Ammon's horn (tissue), 1 donor: Measurements from ENCODE around the gene KCNE2.

Source experiments
- DNase-seq: peaks from one replicate; pipeline ENCODE4 v3.0.0-alpha.2; 2016; ENCODE audit warnings: low spot score

The KCNE2 gene, protein sequence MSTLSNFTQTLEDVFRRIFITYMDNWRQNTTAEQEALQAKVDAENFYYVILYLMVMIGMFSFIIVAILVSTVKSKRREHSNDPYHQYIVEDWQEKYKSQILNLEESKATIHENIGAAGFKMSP

GRCh38 chr21:34363733-34364132 is at the start of gene KCNE2:
Gene KCNE2 (plus strand): TSS chr21:34364006. CDS start chr21:34370479, 6,473 bp downstream.
- no peak for DNase-seq

DNA sequence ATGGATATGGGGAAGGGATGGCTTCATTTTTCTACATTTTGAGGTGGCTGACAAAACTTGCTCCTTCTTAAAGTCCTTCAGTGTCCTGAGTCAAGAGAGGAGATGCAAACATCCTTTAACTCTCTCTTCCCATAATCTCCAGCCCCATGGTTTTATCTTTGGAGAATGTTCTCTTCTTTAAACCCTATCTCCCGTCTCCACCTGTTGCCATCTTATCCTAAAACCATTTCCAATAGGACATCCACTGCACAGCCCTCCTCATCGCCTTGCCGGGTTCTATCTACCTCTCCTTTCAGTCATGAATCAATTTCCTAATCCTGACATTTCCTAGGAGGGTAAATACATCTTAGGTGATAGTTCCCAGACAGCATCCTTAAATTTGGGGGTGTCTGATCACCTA is 44.2 kb upstream of the KCNE2 start:
- DNase-seq: no peak

- no peak for DNase-seq
Measured at GRCh38 chr21:34320011-34320410, 43.8 kb upstream of the KCNE2 start.

GRCh38 chr21:34330055-34330454 is 33.8 kb upstream of the KCNE2 start:
- no peak for DNase-seq

DNA sequence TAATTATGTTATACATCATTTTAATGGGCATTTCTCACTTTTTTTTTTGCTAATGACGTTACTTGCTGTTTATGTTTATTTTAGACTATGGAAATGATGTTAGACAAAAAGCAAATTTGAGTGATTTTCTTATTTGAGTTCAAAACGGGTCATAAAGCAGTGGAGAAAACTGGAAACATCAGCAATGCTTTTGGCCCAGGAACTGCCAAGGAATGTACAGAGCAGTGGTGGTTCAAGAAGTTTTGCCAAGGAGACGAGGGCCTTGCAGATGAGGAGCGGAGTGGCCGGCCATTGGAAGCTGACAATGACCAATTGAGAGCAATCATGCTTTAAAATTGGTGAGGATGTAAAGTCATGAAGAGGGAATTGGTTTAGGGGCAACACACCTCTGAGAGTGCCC is 32.1 kb upstream of the KCNE2 start:
- no peak for DNase-seq

GRCh38 chr21:34332347-34332746 is 31.5 kb upstream of the KCNE2 start:
- DNase-seq: no peak

DNA sequence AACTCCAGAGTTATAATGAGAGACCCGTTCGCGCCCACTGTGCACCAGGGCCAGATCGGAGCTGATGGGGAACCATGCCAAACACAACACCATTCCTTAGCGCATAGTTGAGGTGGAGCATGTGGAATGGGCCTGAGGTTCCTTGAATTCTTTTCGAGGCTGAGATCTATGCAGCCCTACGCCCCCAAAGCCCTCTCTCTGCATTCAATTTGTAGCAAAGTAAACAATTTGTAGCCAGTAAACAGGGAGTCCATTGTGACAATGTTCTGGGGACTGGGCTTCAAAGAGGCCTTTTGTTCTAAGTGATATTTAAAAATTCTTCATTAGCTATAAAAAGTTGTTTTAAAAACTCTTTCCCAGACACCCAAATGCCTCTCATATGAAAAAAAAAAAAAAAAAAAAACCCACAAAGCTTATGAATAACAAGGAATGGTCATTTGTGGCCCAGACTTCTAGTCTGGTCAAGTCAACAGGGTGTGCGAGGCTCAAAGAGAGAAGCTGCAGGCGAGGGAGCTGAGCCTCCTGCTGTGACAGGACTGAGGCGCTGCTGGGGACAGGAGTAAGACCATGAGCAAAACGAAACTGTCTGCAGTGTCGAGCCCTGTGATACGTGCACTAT is 30.6 kb upstream of the KCNE2 start:
- peak; percentile 24 for DNase-seq

GRCh38 chr21:34335316-34335715 is 28.5 kb upstream of the KCNE2 start:
- DNase-seq: peak; percentile 35

- no peak for DNase-seq
Measured at GRCh38 chr21:34336245-34336644, 27.6 kb upstream of the KCNE2 start.

DNA sequence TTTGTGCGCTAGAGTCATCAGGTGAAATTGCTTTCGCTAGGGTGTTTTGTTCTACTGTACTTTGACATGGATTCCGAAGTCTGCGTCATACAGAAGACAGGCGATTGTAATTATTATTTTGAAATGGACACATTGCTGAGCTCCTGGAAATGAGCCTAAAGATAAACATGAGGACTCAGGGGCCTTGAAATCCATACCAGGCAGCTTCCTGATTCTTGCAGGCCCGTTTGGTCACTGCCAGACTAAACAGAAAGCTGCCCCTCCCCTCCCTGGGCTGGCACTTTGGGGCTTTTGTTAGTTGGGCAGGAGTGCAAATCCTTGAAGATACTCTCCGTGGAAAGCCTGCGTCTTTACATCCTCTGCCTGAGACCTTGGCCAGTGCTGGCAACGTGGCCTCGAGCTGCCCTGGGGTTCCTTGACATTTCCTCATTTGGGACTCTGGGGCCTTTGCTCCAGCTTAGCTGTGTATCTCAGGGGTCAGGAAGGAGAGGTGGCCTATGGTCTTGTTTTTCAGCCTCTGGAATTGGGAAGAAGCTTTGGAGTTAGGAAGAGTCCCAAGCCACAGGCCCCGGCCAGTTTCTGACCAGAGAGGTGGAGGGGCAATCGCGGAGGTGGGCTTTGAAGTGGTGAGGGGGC is 26.9 kb upstream of the KCNE2 start:
- no peak for DNase-seq

GRCh38 chr21:34337741-34338140 is 26.1 kb upstream of the KCNE2 start:
- no peak for DNase-seq

DNA sequence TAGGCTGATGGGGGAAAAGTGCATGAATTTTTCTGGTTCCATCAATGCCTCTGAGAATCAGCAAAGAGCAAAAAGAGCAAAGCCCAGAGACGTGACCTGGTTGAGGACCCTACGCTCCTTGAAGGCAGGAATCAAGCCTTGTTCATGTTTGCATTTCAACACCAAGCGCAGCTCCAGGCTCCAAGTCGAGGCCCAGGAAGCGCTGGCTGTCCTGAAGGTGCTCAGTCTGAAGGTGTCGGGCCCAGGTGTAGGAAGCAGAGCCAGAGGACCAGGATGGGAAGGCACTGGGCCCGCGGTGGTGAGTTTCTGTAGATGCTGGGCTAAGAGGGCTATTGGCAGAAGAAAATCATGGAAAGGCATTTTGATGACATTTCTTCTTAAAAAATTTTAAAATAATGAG is 25.6 kb upstream of the KCNE2 start:
- no peak for DNase-seq

GRCh38 chr21:34340061-34340460 is 23.7 kb upstream of the KCNE2 start:
- no peak for DNase-seq

GRCh38 chr21:34342476-34342875 is 21.3 kb upstream of the KCNE2 start:
- no peak for DNase-seq

GRCh38 chr21:34343347-34343746 is 20.5 kb upstream of the KCNE2 start:
- DNase-seq: no peak

DNA sequence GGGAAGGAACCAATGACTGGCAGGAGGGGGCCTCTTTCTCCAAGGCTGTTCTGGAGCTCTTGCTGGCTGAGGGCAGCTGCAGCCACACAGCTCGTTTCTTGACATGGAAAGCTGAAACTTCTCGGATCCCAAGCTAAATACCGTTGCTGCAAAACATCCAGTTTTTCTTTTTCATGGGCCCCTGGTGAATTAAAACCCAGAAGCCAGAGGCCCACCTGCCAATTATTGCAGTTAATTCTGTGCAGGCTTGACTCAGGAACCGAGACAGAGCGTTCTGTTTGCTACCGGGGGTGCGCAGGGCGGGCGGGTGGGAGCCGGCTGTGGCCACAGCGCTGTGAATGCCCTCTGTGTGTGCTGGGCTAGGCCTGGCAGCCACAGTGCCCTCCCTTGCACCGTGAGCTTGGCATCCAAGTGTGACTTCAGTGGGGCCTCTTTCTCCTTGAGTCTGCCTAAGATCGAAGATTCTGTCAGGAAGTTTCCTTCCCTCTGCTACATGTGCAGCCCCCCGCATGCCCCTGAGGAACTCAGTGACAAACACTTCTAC is 19.9 kb upstream of the KCNE2 start:
- DNase-seq: peak; percentile 86

DNA sequence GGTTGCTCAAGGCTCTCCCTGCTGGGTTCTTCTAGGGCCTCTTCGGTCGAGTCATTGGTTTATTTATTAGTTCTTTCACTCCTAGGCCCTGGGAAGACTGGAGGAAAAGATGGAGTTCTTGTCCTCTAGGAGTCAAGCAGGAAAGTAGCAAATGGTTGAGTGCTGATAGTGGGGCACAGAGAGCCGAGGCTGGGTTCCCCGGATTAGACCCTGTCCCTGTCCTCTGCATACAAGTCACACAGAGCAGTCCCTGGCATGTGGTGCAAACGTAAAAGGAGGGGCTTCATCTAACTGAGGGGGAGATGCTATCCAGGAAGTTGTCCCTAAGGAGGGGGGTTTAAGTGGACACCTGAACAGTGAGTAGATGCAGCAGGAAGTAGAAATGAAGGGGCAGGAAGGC is 19.2 kb upstream of the KCNE2 start:
- no peak for DNase-seq

GRCh38 chr21:34345091-34345871 is 18.5 kb upstream of the KCNE2 start:
- DNase-seq: no peak

- DNase-seq: no peak
Measured at GRCh38 chr21:34345892-34346291, 17.9 kb upstream of the KCNE2 start.

DNA sequence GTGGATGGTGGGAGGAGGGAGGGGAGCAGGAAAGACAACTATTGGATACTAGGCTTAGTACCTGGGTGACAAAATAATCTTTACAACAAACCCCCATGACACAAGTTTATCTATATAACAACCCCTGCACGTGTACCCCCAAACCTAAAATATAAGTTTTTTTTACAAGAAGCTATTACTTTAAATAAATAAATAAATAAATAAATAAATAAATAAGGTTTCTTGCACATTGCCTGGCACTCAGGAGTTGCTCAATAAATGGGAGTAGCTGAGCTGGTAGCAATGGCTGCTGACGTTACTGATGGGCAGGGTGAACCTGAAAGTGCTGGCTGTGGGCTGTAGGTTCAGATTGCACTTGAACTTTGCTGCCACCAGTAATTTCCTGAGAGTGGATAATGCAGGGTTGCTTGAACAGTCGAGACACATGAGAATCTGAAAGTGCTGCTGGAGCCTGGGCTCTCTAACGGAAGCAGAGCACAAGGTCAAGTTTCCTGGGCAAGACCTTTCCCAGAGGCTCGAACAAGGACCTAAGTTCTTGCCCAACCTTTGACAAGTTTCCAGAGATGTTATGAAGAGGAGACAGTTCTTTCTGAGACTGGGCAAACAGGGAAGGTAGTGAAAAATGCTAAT is 14.8 kb upstream of the KCNE2 start:
- DNase-seq: no peak

DNA sequence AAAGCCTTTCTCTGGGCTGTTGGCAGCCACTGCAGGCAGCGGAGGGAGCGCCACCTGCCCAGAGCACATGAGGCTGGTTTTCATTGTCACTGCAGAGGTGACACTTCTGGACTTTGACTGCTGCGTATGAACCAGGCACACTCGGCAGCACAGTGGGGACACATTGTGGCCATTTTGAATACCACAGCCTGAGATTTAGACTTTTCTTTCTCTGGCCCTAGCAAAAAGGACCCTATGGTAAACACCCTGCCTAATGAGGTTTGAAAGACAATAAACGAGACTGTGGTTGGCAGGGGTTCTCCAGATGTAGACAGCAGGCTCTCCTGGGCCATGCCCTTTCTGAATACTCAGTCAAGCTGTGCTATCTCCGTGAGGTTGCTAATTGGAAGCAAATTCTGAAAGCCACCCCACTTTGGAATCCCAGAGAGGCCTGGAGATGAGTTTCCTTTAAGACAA is 12.0 kb upstream of the KCNE2 start:
- DNase-seq: peak; percentile 83

- DNase-seq: no peak
Measured at GRCh38 chr21:34352556-34352955, 11.2 kb upstream of the KCNE2 start.
